ENCODE measurements around the gene SPEG.

SPEG gene

GRCh38 chr2:219457784-219458369 lies 23.2 kb downstream of the SPEG start:
- Histone ChIP-seq H3K9me3 (ENCODE audit: control insufficient read depth in 1 of 2, low read length in 2 of 2) (no peaks in the 10 kb centered on the region), H3K4me1 (ENCODE audit: control insufficient read depth in 1 of 2, insufficient read depth in 2 of 2, low read length in 2 of 2) (peaks cover 0 to 35% of the 10 kb centered on the region in 2 donors), H3K27me3 (ENCODE audit: low read depth, low read length) (no peaks in the 10 kb centered on the region), H3K4me3 (ENCODE audit: low read depth in 1 of 2, low read length in 2 of 2) (no peak overlapping the region), H3K27ac (ENCODE audit: low read length) (no peak overlapping the region), H3K36me3 (ENCODE audit: control insufficient read depth in 1 of 2, insufficient read depth in 2 of 2, low read length in 2 of 2) (peaks cover 0 to 3% of the 10 kb centered on the region in 2 donors)

GRCh38 chr2:219458996-219459395 lies 24.4 kb downstream of the SPEG start:
- Histone ChIP-seq H3K36me3 (ENCODE audit: control insufficient read depth in 1 of 2, insufficient read depth in 2 of 2, low read length in 2 of 2) (no peaks in the 10 kb centered on the region), H3K4me1 (ENCODE audit: control insufficient read depth in 1 of 2, insufficient read depth in 2 of 2, low read length in 2 of 2) (peaks cover 0 to 38% of the 10 kb centered on the region in 2 donors), H3K4me3 (ENCODE audit: low read depth in 1 of 2, low read length in 2 of 2) (no peak overlapping the region), H3K9me3 (ENCODE audit: control insufficient read depth in 1 of 2, low read length in 2 of 2) (no peaks in the 10 kb centered on the region), H3K27ac (ENCODE audit: low read length) (peak overlapping the region; percentile 73), H3K27me3 (ENCODE audit: low read depth, low read length) (no peaks in the 10 kb centered on the region)

DNA sequence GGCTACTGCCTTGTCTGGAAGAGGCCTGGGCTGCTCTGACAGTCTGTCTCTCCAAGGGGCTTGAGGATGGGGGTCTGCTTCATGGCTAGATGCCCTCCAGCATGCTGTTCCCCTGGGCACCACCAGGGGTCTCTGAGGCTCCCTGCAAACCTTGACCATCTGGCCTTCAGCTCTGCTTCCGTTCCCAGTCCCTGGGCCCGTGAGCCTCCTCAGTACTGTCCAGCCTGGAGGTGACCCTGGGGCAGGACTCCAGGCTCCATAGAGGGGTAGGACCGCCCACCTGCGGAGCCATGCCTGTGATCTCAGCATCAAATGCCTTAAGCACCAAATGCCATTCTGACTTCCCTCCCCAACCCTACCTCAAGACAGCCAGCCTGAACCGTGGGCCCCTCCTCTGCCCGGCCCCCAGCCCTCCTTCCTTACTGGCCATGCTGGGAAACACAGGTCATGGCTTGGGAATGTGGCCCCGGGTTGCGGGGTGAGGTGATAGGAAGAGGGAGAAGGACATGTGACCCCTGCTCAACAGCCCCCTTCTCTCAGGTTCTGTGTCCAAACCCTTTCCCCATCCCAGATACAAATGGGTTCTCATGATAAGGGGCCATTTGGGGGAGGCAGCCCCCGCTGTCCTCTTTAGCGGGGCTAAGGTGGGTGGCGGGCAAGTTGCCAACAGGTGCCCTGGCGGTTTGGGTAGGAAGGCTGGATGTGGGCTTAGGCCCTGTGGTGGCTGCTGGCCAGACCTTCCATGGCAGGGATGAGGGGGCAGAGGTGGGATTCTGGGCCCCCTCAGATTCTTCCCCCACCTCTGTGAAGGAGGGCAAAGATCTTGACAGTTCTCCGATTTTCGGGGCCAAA lies 25.0 kb downstream of the SPEG start:
- Histone ChIP-seq H3K27ac (ENCODE audit: low read length) (peak overlapping the region; percentile 73), H3K4me3 (ENCODE audit: low read depth in 1 of 2, low read length in 2 of 2) (peak overlapping the region in 1 of 2 donors; percentile 48), H3K4me1 (ENCODE audit: control insufficient read depth in 1 of 2, insufficient read depth in 2 of 2, low read length in 2 of 2) (peaks cover 0 to 45% of the 10 kb centered on the region in 2 donors), H3K9me3 (ENCODE audit: control insufficient read depth in 1 of 2, low read length in 2 of 2) (no peaks in the 10 kb centered on the region), H3K27me3 (ENCODE audit: low read depth, low read length) (no peaks in the 10 kb centered on the region), H3K36me3 (ENCODE audit: control insufficient read depth in 1 of 2, insufficient read depth in 2 of 2, low read length in 2 of 2) (peaks cover 0 to 5% of the 10 kb centered on the region in 2 donors)

- peaks cover 0 to 9% of the 10 kb centered on the region in 2 donors for H3K36me3 ChIP-seq (ENCODE audit: control insufficient read depth in 1 of 2, insufficient read depth in 2 of 2, low read length in 2 of 2)
- peak overlapping the region; percentile 73 for H3K27ac ChIP-seq (ENCODE audit: low read length)
- H3K27me3 ChIP-seq (ENCODE audit: low read depth, low read length), result no peaks in the 10 kb centered on the region
- no peaks in the 10 kb centered on the region for H3K9me3 ChIP-seq (ENCODE audit: control insufficient read depth in 1 of 2, low read length in 2 of 2)
- peaks cover 0 to 53% of the 10 kb centered on the region in 2 donors for H3K4me1 ChIP-seq (ENCODE audit: control insufficient read depth in 1 of 2, insufficient read depth in 2 of 2, low read length in 2 of 2)
- peak overlapping the region in 1 of 2 donors; percentile 48 for H3K4me3 ChIP-seq (ENCODE audit: low read depth in 1 of 2, low read length in 2 of 2)
Measured at GRCh38 chr2:219460424-219460926, 25.8 kb downstream of the SPEG start.

DNA sequence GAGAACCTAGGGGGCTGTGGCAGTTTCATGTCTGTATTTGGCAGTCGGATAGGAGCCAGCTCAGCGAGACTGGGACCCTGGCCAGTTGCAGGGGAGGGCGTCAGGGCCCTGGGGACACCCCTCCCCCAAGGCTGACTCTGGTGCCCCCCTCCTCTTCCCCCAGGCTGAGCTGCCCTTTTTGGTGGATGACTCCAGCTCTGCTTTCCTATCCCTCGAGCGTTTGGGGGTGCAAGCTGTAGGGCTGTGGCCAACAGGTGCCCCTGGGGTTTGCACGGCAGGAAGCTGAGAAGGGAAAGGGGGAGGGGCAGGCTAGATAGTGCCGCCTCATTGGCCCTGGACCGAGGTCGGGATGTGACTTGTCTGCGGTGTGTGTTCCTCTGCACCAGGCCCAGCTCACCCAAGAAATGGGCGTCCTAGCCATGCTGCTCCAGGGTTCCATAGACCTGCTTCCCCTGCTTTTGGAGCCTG lies 26.4 kb downstream of the SPEG start:
- H3K4me3 ChIP-seq (ENCODE audit: low read depth in 1 of 2, low read length in 2 of 2), result peak overlapping the region in 1 of 2 donors; percentile 48
- H3K27ac ChIP-seq (ENCODE audit: low read length), result no peak overlapping the region
- no peaks in the 10 kb centered on the region for H3K9me3 ChIP-seq (ENCODE audit: control insufficient read depth in 1 of 2, low read length in 2 of 2)
- H3K4me1 ChIP-seq (ENCODE audit: control insufficient read depth in 1 of 2, insufficient read depth in 2 of 2, low read length in 2 of 2), result peaks cover 0 to 59% of the 10 kb centered on the region in 2 donors
- H3K27me3 ChIP-seq (ENCODE audit: low read depth, low read length), result no peaks in the 10 kb centered on the region
- H3K36me3 ChIP-seq (ENCODE audit: control insufficient read depth in 1 of 2, insufficient read depth in 2 of 2, low read length in 2 of 2), result peaks cover 0 to 14% of the 10 kb centered on the region in 2 donors

DNA sequence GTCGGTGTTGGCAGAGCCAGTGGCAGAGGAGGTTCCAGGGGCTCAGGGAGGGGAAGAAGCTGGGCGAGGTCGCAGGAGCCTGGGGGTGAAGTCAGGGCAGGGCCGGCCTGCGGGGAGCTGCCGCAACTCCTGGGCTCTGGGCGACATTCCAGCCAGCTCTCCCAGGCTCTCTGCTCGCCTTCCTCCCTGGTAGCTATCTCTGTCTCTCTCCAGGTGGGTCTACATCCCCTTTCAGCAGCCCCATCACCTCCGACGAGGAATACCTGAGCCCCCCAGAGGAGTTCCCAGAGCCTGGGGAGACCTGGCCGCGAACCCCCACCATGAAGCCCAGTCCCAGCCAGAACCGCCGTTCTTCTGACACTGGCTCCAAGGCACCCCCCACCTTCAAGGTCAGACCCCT lies 27.0 kb downstream of the SPEG start:
- peaks cover 0 to 19% of the 10 kb centered on the region in 2 donors for H3K36me3 ChIP-seq (ENCODE audit: control insufficient read depth in 1 of 2, insufficient read depth in 2 of 2, low read length in 2 of 2)

GRCh38 chr2:219462349-219462748 lies 27.7 kb downstream of the SPEG start:
- Histone ChIP-seq H3K4me3 (ENCODE audit: low read depth in 1 of 2, low read length in 2 of 2) (no peak overlapping the region), H3K4me1 (ENCODE audit: control insufficient read depth in 1 of 2, insufficient read depth in 2 of 2, low read length in 2 of 2) (peaks cover 0 to 72% of the 10 kb centered on the region in 2 donors), H3K9me3 (ENCODE audit: control insufficient read depth in 1 of 2, low read length in 2 of 2) (no peaks in the 10 kb centered on the region), H3K27ac (ENCODE audit: low read length) (no peak overlapping the region), H3K36me3 (ENCODE audit: control insufficient read depth in 1 of 2, insufficient read depth in 2 of 2, low read length in 2 of 2) (peaks cover 0 to 20% of the 10 kb centered on the region in 2 donors), H3K27me3 (ENCODE audit: low read depth, low read length) (no peaks in the 10 kb centered on the region)

More for the DNA sequence above, 27.0 kb downstream of the SPEG start:
- H3K4me1 ChIP-seq (ENCODE audit: control insufficient read depth in 1 of 2, insufficient read depth in 2 of 2, low read length in 2 of 2), result peaks cover 0 to 65% of the 10 kb centered on the region in 2 donors
- H3K9me3 ChIP-seq (ENCODE audit: control insufficient read depth in 1 of 2, low read length in 2 of 2), result no peaks in the 10 kb centered on the region
- peak overlapping the region in 1 of 2 donors; percentile 48 for H3K4me3 ChIP-seq (ENCODE audit: low read depth in 1 of 2, low read length in 2 of 2)
- no peaks in the 10 kb centered on the region for H3K27me3 ChIP-seq (ENCODE audit: low read depth, low read length)
- H3K27ac ChIP-seq (ENCODE audit: low read length), result no peak overlapping the region

DNA sequence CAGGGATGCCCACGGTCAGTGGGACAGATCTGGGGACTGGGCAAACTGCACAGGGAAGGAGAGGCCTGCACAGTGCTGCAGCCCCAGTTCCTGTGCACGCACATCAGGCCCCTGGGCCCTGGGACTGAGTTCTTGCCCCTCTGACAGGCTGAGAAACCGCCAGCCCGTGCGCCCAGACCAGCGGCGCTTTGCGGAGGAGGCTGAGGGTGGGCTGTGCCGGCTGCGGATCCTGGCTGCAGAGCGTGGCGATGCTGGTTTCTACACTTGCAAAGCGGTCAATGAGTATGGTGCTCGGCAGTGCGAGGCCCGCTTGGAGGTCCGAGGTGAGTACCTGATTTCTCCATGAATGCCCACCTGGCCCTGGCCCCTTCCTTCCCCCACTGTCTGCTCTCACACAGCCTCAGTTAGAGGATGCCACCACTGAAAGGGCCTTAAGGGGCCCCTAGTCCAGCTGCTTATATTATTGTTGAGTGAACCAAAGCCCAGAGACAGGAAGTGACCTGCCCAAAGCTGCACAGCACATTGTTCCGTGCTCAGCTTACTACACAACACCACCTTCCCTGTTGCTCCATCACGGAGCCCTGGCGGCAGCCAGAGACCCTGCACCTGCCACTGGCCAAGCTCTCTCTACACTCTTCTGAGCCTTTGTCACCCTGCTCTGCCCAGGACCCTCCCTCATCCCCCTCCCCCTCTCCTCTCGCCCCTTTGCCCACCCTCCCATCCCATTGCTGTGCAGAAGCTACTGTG lies 29.8 kb downstream of the SPEG start:
- Histone ChIP-seq H3K9me3 (ENCODE audit: control insufficient read depth in 1 of 2, low read length in 2 of 2) (no peaks in the 10 kb centered on the region), H3K4me3 (ENCODE audit: low read depth in 1 of 2, low read length in 2 of 2) (no peak overlapping the region), H3K36me3 (ENCODE audit: control insufficient read depth in 1 of 2, insufficient read depth in 2 of 2, low read length in 2 of 2) (peaks cover 0 to 20% of the 10 kb centered on the region in 2 donors), H3K27ac (ENCODE audit: low read length) (no peak overlapping the region), H3K4me1 (ENCODE audit: control insufficient read depth in 1 of 2, insufficient read depth in 2 of 2, low read length in 2 of 2) (peaks cover 0 to 87% of the 10 kb centered on the region in 2 donors), H3K27me3 (ENCODE audit: low read depth, low read length) (no peaks in the 10 kb centered on the region)

- H3K9me3 ChIP-seq (ENCODE audit: control insufficient read depth in 1 of 2, low read length in 2 of 2), result no peaks in the 10 kb centered on the region
- H3K27ac ChIP-seq (ENCODE audit: low read length), result no peak overlapping the region
- H3K4me3 ChIP-seq (ENCODE audit: low read depth in 1 of 2, low read length in 2 of 2), result no peak overlapping the region
- H3K4me1 ChIP-seq (ENCODE audit: control insufficient read depth in 1 of 2, insufficient read depth in 2 of 2, low read length in 2 of 2), result peaks cover 0 to 86% of the 10 kb centered on the region in 2 donors
- no peaks in the 10 kb centered on the region for H3K27me3 ChIP-seq (ENCODE audit: low read depth, low read length)
- H3K36me3 ChIP-seq (ENCODE audit: control insufficient read depth in 1 of 2, insufficient read depth in 2 of 2, low read length in 2 of 2), result peaks cover 0 to 20% of the 10 kb centered on the region in 2 donors
Measured at GRCh38 chr2:219465659-219466561, 31.3 kb downstream of the SPEG start.
